ENCODE results near the gene RYR2.

- TF ChIP-seq CTCF (IDR thresholded peaks at IDR 0.05), result no peak
- no peak for TF ChIP-seq POLR2A (IDR thresholded peaks at IDR 0.05)
Observed at GRCh38 chr1:237038211-237038610, 3.8 kb upstream of the RYR2 start.

Measured in esophagus squamous epithelium (tissue), 4 donors.